ENCODE results near the gene WDR38.
"Not testable (repeated sequence)": the region's sequence is repeated elsewhere in the genome, so short reads cannot be mapped to it uniquely, and the experiment has no call there.

WDR38 gene

DNA sequence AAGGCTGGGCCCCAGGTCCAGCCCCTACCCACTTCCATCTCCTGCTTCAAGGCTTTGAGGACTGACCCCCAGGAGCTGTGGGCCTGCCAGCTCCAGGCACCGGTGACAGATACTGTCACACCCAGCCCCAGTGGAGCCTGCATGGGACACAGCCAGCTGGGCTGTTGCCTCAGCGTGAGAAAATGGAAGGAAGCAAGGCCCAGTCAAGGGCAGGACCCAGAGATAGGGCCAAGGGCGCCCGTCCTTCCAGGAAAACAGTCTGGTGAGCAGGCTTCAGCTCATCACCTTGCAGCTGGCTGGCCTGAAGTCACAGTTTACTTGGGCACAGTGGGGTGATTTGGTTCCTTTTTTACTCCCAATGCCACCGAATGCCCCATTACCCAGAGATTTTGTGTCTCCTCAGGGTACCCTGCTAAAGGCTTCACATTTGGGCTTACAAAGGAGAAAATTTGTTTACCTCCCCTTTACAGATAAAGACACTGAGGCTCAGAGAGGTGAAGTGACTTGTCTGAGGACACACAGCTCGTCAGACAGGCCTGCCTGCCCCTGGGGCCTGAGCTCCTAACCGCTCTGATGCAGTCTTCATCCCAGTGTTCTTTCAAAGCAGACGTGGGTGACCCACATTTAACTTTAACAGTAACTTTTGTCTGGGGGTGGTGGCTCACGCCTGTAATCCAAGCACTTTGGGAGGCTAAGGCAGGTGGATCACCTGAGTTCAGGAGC, 21.5 kb upstream of the WDR38 start:
- FAIRE-seq, result no peak
- TF ChIP-seq POLR2A (IDR thresholded peaks at IDR 0.05; ENCODE audit: low read depth, low read length) (no peak), TAF1 (IDR thresholded peaks at IDR 0.05; ENCODE audit: low read depth, low read length) (no peak), PAX5 (IDR thresholded peaks at IDR 0.05; ENCODE audit: insufficient read depth, low read length, severe bottlenecking) (no peak), SPI1 (IDR thresholded peaks at IDR 0.05; ENCODE audit: low read depth, low read length) (no peak), POLR2AphosphoS5 (IDR thresholded peaks at IDR 0.05; ENCODE audit: low read depth, low read length) (no peak), POU2F2 (IDR thresholded peaks at IDR 0.05; ENCODE audit: low read depth, low read length) (no peak)
- DNase-seq (ENCODE audit: insufficient read length, low spot score), result no peak

DNA sequence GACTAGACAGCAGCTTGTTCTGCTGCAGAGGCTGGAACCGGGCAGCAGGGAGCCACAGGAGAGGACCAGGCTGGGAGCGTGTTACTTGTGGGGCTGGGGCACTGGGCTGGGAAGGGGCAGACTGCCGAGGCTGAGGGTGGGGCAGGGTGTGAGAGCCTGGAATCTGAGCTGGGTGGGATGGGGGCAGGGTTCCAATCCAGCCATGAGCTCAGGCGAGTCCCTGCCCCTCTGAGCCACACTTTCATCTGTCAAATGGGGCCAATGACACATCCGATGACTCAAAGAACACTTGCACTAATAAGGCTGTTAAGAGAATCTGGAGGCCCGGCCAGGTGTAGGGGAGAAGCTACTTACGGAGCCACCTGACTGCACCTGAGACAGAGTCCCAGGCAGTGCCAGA, 18.7 kb upstream of the WDR38 start:
- FAIRE-seq (no peak), DNase-seq (ENCODE audit: insufficient read length, low spot score) (no peak)
- no peak for TF ChIP-seq POU2F2 (IDR thresholded peaks at IDR 0.05; ENCODE audit: low read depth, low read length)
- TF ChIP-seq TAF1 (IDR thresholded peaks at IDR 0.05; ENCODE audit: low read depth, low read length), result no peak
- no peak for TF ChIP-seq PAX5 (IDR thresholded peaks at IDR 0.05; ENCODE audit: insufficient read depth, low read length, severe bottlenecking)
- no peak for TF ChIP-seq POLR2AphosphoS5 (IDR thresholded peaks at IDR 0.05; ENCODE audit: low read depth, low read length)
- TF ChIP-seq SPI1 (IDR thresholded peaks at IDR 0.05; ENCODE audit: low read depth, low read length), result no peak
- no peak for TF ChIP-seq POLR2A (IDR thresholded peaks at IDR 0.05; ENCODE audit: low read depth, low read length)

DNA sequence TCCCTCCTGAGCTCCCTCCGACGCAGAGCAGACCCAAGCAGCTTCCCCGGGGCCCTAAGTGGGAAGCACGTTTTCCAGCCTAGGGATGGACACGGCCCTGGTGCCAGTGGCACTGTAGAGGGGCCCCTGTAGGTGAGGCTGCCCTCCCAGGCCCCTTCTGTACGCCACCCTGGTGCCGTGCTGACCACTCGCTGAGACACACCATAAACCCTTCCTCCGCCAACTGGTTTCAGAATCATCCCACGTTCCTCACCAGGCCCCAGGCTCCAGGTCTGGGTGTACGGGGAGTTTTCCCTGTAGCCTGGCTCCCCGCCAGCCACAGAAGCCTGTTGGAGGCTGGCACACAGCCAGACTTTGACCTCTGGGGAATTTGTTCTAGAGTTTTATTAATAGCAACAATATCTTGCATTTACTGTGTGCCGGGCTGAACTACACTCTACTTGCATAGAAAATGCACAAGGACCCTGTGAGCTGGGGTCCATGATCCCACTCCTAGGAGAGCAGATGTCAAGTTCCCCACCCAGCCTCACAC, 18.2 kb upstream of the WDR38 start:
- no peak for DNase-seq (ENCODE audit: insufficient read length, low spot score)
- no peak for TF ChIP-seq POLR2AphosphoS5 (IDR thresholded peaks at IDR 0.05; ENCODE audit: low read depth, low read length)
- no peak for TF ChIP-seq POU2F2 (IDR thresholded peaks at IDR 0.05; ENCODE audit: low read depth, low read length)
- no peak for TF ChIP-seq SPI1 (IDR thresholded peaks at IDR 0.05; ENCODE audit: low read depth, low read length)
- no peak for TF ChIP-seq POLR2A (IDR thresholded peaks at IDR 0.05; ENCODE audit: low read depth, low read length)
- no peak for TF ChIP-seq TAF1 (IDR thresholded peaks at IDR 0.05; ENCODE audit: low read depth, low read length)
- no peak for TF ChIP-seq PAX5 (IDR thresholded peaks at IDR 0.05; ENCODE audit: insufficient read depth, low read length, severe bottlenecking)
- FAIRE-seq, result no peak

DNA sequence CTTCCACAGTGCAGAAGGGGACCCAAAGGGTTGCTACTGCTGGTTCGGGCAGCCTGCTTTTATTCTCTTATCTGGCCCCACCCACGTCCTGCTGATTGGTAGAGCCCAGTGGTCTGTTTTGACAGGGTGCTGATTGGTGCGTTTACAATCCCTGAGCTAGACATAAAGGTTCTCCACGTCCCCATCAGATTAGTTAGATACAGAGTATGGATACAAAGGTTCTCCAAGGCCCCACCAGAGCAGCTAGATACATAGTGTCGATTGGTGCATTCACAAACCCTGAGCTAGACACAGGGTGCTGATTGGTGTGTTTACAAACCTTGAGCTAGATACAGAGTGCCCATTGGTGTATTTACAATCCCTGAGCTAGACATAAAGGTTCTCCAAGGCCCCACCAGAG, 15.1 kb upstream of the WDR38 start:
- FAIRE-seq; DNase-seq (ENCODE audit: insufficient read length, low spot score): not testable (repeated sequence)

DNA sequence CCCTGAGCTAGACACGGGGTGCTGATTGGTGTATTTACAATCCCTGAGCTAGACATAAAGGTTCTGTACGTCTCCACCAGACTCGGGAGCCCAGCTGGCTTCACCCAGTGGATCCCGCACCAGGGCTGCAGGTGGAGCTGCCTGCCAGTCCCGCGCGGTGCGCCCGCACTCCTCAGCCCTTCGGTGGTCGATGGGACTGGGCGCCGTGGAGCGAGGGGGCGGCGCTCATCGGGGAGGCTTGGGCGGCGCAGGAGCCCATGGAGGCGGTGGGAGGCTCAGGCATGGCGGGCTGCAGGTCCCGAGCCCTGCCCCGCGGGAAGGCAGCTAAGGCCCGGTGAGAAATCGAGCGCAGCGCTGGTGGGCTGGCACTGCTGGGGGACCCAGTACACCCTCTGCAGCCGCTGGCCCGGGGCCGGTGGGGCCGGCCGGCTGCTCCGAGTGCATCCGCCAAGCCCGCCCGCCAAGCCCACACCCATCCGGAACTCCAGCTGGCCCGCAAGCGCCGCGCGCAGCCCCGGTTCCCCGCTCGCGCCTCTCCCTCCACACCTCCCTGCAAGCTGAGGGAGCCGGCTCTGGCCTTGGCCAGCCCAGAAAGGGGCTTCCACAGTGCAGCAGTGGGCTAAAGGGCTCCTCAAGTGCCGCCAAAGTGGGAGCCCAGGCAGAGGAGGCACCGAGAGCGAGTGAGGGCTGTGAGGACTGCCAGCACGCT, 14.5 kb upstream of the WDR38 start:
- not testable (repeated sequence) for FAIRE-seq; DNase-seq (ENCODE audit: insufficient read length, low spot score)

DNA sequence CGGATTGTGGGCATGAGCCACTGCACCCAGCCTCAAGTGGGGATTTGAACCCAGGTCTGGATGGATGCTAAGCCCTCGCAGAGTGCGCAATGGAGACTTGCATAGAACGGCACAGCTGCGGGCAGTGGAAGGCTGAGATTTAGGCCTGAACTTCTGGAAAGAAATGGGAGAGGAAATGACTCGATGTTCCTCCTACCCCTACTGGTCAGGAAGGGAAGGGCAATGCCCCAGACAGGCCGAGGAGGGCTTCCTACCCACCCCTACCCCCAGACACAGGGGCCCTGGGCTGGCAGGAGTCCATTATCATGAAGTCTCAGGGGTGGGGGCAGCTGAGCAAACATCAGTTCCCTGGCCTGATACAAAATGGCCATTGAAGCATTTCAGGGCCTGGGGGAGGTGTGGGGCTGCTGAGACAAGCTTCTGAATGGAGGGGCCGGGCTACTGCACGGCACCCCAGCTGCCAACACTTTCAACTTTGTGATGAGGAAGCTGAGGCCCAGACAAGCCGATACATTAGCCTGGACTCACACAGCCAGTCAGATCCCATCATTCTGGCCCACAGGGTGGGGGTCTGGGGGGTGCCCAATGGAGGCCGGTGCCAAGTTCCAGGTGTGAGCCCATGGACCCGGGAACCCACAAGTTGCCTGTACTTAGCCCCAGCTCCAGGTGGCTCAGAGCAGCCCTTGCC, 13.5 kb upstream of the WDR38 start:
- FAIRE-seq (no peak), DNase-seq (ENCODE audit: insufficient read length, low spot score) (no peak)
- no peak for TF ChIP-seq POLR2AphosphoS5 (IDR thresholded peaks at IDR 0.05; ENCODE audit: low read depth, low read length)
- no peak for TF ChIP-seq SPI1 (IDR thresholded peaks at IDR 0.05; ENCODE audit: low read depth, low read length)
- no peak for TF ChIP-seq POU2F2 (IDR thresholded peaks at IDR 0.05; ENCODE audit: low read depth, low read length)
- TF ChIP-seq POLR2A (IDR thresholded peaks at IDR 0.05; ENCODE audit: low read depth, low read length), result no peak
- TF ChIP-seq TAF1 (IDR thresholded peaks at IDR 0.05; ENCODE audit: low read depth, low read length), result no peak
- TF ChIP-seq PAX5 (IDR thresholded peaks at IDR 0.05; ENCODE audit: insufficient read depth, low read length, severe bottlenecking), result no peak

DNA sequence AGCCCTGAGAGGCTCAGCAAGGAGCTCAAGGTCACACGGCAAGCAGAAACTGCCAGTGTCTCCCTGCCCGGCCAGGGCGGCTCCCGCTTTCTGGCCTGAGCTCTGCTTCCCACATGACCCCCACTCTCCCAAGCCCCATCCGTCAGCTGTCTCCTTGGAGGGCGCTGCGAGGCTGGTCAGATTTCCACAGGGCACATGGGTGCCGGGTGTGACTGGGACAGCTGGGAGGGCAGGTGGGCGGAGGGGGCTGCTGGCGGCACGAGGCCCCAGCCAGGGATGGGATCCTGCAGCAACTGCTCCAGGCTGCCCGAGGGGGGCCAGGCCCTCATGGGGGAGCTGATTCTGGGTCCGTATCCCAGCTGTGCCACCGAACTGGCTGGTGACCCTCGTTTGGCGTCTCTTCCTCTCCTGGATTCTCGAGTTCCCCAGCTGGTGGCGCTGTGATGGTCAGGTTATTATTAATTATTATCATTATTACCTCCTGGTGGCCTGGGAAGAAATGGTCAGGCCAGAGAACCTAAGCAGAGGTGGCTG, 12.9 kb upstream of the WDR38 start:
- FAIRE-seq (no peak), DNase-seq (ENCODE audit: insufficient read length, low spot score) (no peak)
- TF ChIP-seq POU2F2 (IDR thresholded peaks at IDR 0.05; ENCODE audit: low read depth, low read length), result no peak
- TF ChIP-seq POLR2AphosphoS5 (IDR thresholded peaks at IDR 0.05; ENCODE audit: low read depth, low read length), result no peak
- no peak for TF ChIP-seq SPI1 (IDR thresholded peaks at IDR 0.05; ENCODE audit: low read depth, low read length)
- TF ChIP-seq TAF1 (IDR thresholded peaks at IDR 0.05; ENCODE audit: low read depth, low read length), result no peak
- TF ChIP-seq POLR2A (IDR thresholded peaks at IDR 0.05; ENCODE audit: low read depth, low read length), result no peak

DNA sequence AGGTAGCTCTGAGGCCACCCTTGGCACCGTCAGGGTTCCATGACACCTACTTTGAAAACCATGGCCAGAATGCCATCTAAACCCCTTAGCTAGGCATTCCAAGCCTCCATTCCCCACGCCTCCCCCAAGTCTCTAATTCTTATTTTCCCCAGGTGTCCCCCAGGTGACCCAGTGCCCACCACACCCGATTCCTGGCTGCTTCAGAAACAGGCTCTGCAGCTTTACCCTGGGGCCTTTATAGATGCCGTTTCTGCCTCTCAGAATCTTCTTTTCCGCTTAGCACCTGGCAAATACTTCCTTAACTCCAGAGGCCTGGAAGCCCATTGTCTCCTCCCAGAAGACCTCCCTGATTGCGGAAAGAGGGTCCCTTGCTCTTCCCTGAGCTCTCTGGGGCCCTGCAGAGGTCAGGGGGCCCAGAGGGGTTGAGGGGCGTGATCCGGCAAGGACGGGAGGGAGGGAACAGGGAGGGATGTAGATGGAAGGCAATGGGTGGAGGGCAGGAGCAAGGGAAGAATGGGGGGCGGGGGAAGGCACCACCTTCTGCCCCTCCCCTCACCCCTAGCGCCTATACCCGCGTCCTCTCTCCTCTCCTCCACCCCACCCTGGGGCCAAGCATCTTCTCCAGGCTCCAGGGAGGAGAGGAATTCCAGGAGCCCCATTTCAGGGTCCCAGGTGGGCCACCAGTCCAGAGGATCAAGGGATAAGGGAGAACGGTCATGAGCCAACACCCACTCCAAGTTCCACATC, 12.0 kb upstream of the WDR38 start:
- TF ChIP-seq TAF1 (IDR thresholded peaks at IDR 0.05; ENCODE audit: low read depth, low read length) (no peak), POLR2A (IDR thresholded peaks at IDR 0.05; ENCODE audit: low read depth, low read length) (no peak), POU2F2 (IDR thresholded peaks at IDR 0.05; ENCODE audit: low read depth, low read length) (no peak), SPI1 (IDR thresholded peaks at IDR 0.05; ENCODE audit: low read depth, low read length) (no peak)
- no peak for FAIRE-seq

DNA sequence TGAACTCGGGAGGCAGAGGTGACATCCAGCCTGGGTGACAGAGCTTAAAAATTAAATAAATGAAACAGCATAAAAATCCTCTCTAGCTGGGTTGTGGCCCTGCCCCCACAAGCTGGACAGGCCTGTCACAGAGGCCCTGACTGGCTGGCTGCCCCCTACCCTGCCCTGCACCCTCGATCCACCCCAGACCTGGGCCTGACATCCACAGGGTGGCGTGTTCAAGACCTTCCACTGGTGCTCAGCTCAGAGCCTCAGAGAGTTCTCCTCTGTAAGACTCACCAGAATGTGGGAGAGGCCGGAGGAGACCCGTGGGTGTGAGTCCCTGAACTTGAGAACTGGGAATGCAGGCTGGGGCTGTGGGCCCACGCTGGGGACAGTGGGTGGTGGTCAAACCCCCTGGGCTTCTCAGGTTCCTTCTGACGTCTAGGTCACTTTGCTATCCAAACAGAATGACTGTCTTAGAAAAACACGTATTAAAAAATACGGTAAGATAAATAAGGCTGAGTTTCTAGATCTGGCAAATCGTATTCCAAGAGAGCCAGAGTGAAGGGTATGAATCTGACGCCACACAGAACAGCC, 9.7 kb upstream of the WDR38 start:
- TF ChIP-seq POU2F2 (IDR thresholded peaks at IDR 0.05; ENCODE audit: low read depth, low read length) (no peak), SPI1 (IDR thresholded peaks at IDR 0.05; ENCODE audit: low read depth, low read length) (no peak), PAX5 (IDR thresholded peaks at IDR 0.05; ENCODE audit: insufficient read depth, low read length, severe bottlenecking) (no peak), POLR2A (IDR thresholded peaks at IDR 0.05; ENCODE audit: low read depth, low read length) (no peak), POLR2AphosphoS5 (IDR thresholded peaks at IDR 0.05; ENCODE audit: low read depth, low read length) (no peak), TAF1 (IDR thresholded peaks at IDR 0.05; ENCODE audit: low read depth, low read length) (no peak)
- no peak for FAIRE-seq
- no peak for DNase-seq (ENCODE audit: insufficient read length, low spot score)

More for the DNA sequence above, 12.0 kb upstream of the WDR38 start:
- no peak for DNase-seq (ENCODE audit: insufficient read length, low spot score)

Measured in GM12891 (cell line).